Kasumi-1 (cell line): Measurements from ENCODE around the gene GABPB2.

Experiments used
- DNase-seq, 2 experiments: peaks; one replicate each; lab custom pipeline; 2025; lab: John Stamatoyannopoulos, UW

The GABPB2 gene

DNA sequence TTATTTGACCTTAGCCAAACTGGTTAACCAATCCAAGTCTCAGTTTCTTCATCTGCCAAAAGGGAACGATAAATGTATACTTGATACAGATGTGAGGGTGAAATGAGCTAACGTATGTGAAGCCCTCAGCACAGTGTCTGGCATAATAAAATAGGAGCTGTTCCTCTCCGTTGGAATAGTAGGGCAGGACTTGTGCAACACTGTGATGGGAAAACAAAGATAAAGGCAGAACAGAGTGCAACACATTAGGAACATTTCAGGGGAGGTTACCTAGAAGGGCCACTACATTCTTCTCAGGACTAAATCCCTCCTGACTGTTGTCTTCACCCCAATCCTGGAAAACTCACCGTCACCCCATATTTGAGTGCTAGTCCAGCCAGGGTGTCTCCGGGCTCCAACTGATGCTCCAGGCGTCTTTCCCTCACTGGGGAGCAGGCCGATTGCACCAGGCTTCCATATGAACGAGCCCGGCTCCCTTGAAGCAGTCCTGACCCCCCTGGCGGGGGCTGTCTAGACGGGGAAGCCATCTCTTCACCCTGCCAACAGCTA is 94.2 kb downstream of the GABPB2 start:
- no peak for DNase-seq

DNA sequence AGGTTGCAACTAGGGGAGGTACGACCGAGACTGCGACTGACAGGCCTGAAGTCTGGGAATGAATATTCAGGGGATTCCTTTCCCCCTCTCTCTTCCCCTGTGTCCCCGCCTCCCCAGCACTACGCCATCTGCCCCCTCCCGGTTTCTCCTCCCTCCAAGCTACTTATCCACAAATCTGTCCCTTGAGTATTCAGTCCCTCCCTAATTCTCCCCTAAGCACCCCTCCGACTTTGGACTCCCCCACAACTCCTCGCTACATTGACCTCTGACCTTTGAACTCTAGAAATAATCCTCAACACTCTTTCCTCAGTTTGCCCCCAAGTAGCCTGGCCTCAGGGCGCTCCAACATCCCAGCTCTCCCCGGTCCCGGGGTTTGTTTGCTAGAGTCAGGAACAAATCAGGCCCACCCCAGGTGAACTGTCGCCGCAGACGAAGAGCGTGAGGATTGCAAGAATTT is 94.7 kb downstream of the GABPB2 start:
- no peak for DNase-seq

DNA sequence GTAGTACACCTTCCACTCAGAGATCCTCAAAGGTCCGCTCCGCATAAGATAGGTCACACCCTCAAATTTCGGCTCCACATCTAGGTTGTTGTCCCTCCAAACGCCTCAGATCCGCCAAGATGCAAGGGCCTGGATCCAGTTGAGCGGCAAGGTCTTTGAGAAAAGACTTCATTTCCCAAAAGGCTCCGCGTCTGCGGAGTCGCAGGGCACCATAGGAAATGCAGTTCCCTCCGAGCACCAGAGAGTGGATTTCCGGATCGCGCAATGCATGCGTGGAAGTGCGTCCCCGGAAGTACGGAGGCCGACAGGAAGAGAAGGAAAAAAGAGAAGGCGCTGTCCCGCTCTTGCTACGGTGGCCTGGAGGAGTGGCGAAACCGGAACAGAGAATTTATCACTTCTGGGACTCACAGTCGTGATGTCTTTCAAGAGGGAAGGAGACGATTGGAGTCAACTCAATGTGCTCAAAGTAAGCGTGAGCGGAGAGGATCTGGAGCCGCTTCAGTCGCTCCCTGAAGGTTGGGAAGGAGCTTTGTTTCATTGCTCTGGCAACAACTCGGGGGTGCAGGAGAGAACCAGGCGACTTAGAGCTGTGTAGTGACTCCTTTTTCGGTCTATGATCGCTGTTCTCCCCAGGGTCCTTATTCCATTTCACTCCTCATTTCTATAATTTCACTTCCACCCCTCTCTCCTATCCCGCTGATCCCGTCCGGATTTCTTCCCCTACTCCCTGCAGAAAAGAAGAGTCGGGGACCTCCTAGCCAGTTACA is 95.4 kb downstream of the GABPB2 start, which contains the start of the genes LYSMD1 and SCNM1:
TSS of gene LYSMD1 (minus strand) at position 165 of the 767 bp plus-strand sequence. CDS start 644 bp downstream, outside the sequence.
TSS of gene SCNM1 (plus strand) at position 407 of the 767 bp plus-strand sequence. CDS start at position 416, 9 bp downstream.
- DNase-seq = peak; percentile 98 to 99

DNA sequence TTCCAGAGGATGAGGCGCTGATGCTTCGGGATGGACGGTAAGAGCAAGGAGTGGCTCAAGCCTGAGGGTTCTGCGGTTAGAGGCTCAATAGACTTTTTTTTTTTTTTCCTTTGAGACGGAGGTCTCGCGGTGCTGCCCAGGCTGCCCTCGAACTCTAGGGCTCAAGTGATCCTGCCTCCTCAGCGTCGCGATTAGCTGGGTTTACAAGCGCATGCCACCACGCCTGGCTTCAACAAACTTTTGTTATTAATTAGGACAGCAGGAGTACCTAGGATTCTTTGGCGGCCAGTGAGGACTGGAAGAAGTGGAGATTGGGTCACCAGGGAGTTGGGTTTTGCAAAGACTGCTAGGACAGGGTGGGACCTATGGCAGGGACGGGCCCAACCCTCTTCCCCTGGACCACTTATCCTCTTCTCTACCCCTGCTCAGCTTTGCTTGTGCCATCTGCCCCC is 96.0 kb downstream of the GABPB2 start:
- no peak for DNase-seq

DNA sequence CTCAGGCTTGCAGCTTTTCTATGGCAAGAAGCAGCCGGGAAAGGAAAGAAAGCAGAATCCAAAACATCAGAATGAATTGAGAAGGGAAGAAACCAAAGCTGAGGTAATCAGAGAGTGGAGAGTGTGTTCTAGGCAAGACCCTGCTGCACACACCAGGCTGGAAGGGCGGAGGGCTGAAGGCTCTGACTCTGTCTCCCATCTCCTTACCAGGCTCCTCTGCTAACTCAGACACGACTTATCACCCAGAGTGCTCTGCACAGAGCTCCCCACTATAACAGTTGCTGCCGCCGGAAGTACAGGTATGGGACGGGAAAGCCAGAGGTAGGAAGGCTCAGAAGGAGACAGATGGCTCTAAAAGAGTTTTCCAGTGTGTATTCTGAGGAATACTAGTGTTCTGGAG is 96.6 kb downstream of the GABPB2 start:
- DNase-seq = no peak

DNA sequence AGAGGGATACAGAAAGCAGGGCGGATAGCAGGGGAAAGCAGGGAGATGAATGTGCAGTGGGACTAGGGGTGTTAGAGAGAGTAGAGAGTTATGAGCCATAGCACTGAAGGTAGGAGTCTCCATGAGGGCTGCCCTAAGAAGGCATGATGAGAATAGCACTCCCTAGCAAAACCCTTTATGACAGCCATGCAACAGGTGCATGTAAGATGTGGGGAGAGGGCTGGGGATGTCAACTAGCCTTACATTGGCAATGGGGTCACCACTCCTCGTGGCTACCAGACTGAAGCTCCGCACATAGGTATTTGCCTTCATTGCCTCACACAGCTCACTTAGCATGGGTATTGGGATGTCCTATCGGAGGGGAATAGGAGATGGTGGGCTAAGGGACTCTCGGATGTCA is 100.6 kb downstream of the GABPB2 start:
- DNase-seq = no peak
